K562 (cell line): ENCODE data around the gene ANKDD1A. TPM values are rescaled to one million over a fixed set of nuclear protein-coding genes. Genes with fewer than 3 reads are reported as not detected.

Experiments
- ATAC-seq: fragments of 200-7000 bp; cut with Tn5 transposase; 3 replicates; pipeline ENCODE4 v1.9.1; 2020; ENCODE audit warnings: moderate library complexity
- BruUV-seq: library from RNA; stranded (reverse); fragments of 400-500 nt; replicated peaks from 2 replicates; lab custom pipeline; 2021; lab: Mats Ljungman, UMichigan
- CTCF ChIA-PET: fragments of 300-600 bp; formaldehyde crosslinking; extraction: SDS; loops from one replicate; lab custom pipeline; 2021; ENCODE audit warnings: low intra/inter-chr PET ratio; lab: Yijun Ruan, JAX
- POLR2A ChIA-PET: fragments of 300-600, 350-650 bp; sonication (Branson Sonifier 250); formaldehyde crosslinking; extraction: SDS; loops from one replicate; lab custom pipeline; 2021; ENCODE audit warnings: antibody characterized with exemption, inconsistent platforms; lab: Yijun Ruan, JAX
- DNase-seq, 4 experiments: peaks; one replicate each; pipeline versions ENCODE4 v3.0.0 to v3.0.0-alpha.2; 2011 to 2018; ENCODE audit warnings: low spot score in 3 of 4, mixed read lengths in 3 of 4; ENCODE audit errors: extremely low read depth in 1 of 4
- FAIRE-seq: peaks from 2 replicates; lab custom pipeline; 2011; peaks lifted over from hg19 to GRCh38; lab: Jason Lieb, UNC
- H2AFZ ChIP-seq: 2 replicates; pipeline ENCODE4 v1.6.0; 2011; ENCODE audit warnings: low read depth, low read length, control low read depth, inconsistent platforms
- H3K27ac ChIP-seq: fragments of 200-600 bp; 3 replicates; pipeline ENCODE4 v1.8.0; 2011; ENCODE audit warnings: low read depth, mild to moderate bottlenecking, control low read depth, inconsistent platforms, low read length, moderate library complexity, mixed read lengths; ENCODE audit errors: extremely low read depth
- H3K27me3 ChIP-seq, 2 experiments: fragments of 300-600 bp in 1 of 2; 2 replicates in 1 of 2; 3 replicates in 1 of 2; pipeline versions ENCODE4 v1.6.0 to v1.8.0; 2011; ENCODE audit warnings: inconsistent platforms in 2 of 2, low read length in 2 of 2, mild to moderate bottlenecking in 1 of 2, mixed read lengths in 1 of 2, moderate library complexity in 1 of 2; ENCODE audit not compliant: control insufficient read depth in 2 of 2, insufficient read depth in 2 of 2
- H3K36me3 ChIP-seq: fragments of 300-600 bp; 3 replicates; pipeline ENCODE4 v1.8.0; 2011; ENCODE audit warnings: mild to moderate bottlenecking, low read length, inconsistent platforms; ENCODE audit not compliant: control insufficient read depth, insufficient read depth
- H3K4me1 ChIP-seq, 2 experiments: fragments of 200-600 bp in 1 of 2; replicated peaks in 1 of 2; 2 replicates in 1 of 2; 3 replicates in 1 of 2; pipeline versions ENCODE4 v1.5.1 to v1.8.0; 2011; ENCODE audit warnings: inconsistent platforms in 2 of 2, low read length in 2 of 2, mild to moderate bottlenecking in 1 of 2, mixed read lengths in 1 of 2, moderate library complexity in 1 of 2; ENCODE audit not compliant: control insufficient read depth in 2 of 2, insufficient read depth in 2 of 2
- H3K4me2 ChIP-seq: 2 replicates; pipeline ENCODE4 v1.6.1; 2011; ENCODE audit warnings: low read length, control low read depth, inconsistent platforms, mixed read lengths; ENCODE audit not compliant: insufficient read depth
- H3K4me3 ChIP-seq: fragments of 200-600 bp; sonication (generic), shearing (Covaris generic); 2 replicates; pipeline ENCODE4 v1.5.1; 2016; ENCODE audit warnings: control low read depth, inconsistent platforms
- H3K79me2 ChIP-seq: fragments of 200-600 bp; 3 replicates; pipeline ENCODE4 v1.8.0; 2011; ENCODE audit warnings: low read length, inconsistent platforms; ENCODE audit not compliant: control insufficient read depth, insufficient read depth
- H3K9ac ChIP-seq, 2 experiments: 2 replicates each; pipeline versions ENCODE4 v1.6.0 to v1.6.1; 2011; ENCODE audit warnings: low read depth in 2 of 2, low read length in 2 of 2, control low read depth in 1 of 2, inconsistent platforms in 1 of 2, mild to moderate bottlenecking in 1 of 2, mixed read lengths in 1 of 2; ENCODE audit not compliant: insufficient read depth in 1 of 2
- H3K9me1 ChIP-seq: one replicate; pipeline ENCODE4 v1.6.0; 2011; ENCODE audit warnings: inconsistent platforms, mild to moderate bottlenecking, low read length, moderate library complexity; ENCODE audit not compliant: control insufficient read depth, insufficient read depth
- H3K9me3 ChIP-seq: replicated peaks from 2 replicates; pipeline ENCODE4 v1.5.1; 2011; ENCODE audit warnings: low read depth, low read length, inconsistent platforms; ENCODE audit not compliant: control insufficient read depth, insufficient read depth
- H4K20me1 ChIP-seq: replicated peaks from 2 replicates; pipeline ENCODE4 v1.6.1; 2011; ENCODE audit warnings: low read length, inconsistent platforms, mixed read lengths; ENCODE audit not compliant: control insufficient read depth, insufficient read depth
- BHLHE40 ChIP-seq: IDR thresholded peaks from 2 replicates; pipeline ENCODE4 v1.6.1; 2011; ENCODE audit warnings: low read length, improper control_type of control experiment
- CEBPB ChIP-seq: fragments of 450-650 bp; IDR thresholded peaks from 2 replicates; pipeline ENCODE4 v1.6.1; 2016; ENCODE audit warnings: missing genetic modification characterization, missing compliant biosample characterization
- DDX20 ChIP-seq: fragments of 450-650 bp; IDR thresholded peaks from 2 replicates; pipeline ENCODE4 v1.6.1; 2016; ENCODE audit warnings: missing genetic modification characterization, low read depth, mild to moderate bottlenecking, missing compliant biosample characterization, moderate library complexity
- E4F1 ChIP-seq: fragments of 250-450 bp; sonication (Bioruptor Pico); IDR thresholded peaks from 2 replicates; pipeline ENCODE4 v1.5.0; 2021; ENCODE audit warnings: mild to moderate bottlenecking, borderline replicate concordance
- ELF1 ChIP-seq: fragments of 200-800 bp; sonication (Bioruptor generic); IDR thresholded peaks from 2 replicates; pipeline ENCODE4 v1.6.1; 2016; ENCODE audit warnings: missing genetic modification characterization, missing compliant biosample characterization
- HEY1 ChIP-seq: fragments of 250-450 bp; sonication (Bioruptor Pico); IDR thresholded peaks from 2 replicates; pipeline ENCODE4 v1.5.0; 2020; ENCODE audit warnings: mild to moderate bottlenecking, moderate library complexity, borderline replicate concordance
- IFI16 ChIP-seq: fragments of 250-450 bp; sonication (Bioruptor Pico); IDR thresholded peaks from 2 replicates; pipeline ENCODE4 v2.1.2; 2022; ENCODE audit warnings: mild to moderate bottlenecking, inconsistent platforms
- IRF1 ChIP-seq: sonication (generic); formaldehyde crosslinking; IDR thresholded peaks from 2 replicates; pipeline ENCODE4 v1.8.0; 2022; ENCODE audit warnings: missing genetic modification reagents, mild to moderate bottlenecking, borderline replicate concordance
- KLF16 ChIP-seq: IDR thresholded peaks from 2 replicates; pipeline ENCODE4 v1.6.1; 2016; ENCODE audit warnings: antibody characterized with exemption
- PHB2 ChIP-seq: fragments of 450-650 bp; IDR thresholded peaks from 2 replicates; pipeline ENCODE4 v1.6.1; 2017; ENCODE audit warnings: low read depth
- PHF20 ChIP-seq: fragments of 450-650 bp; IDR thresholded peaks from 2 replicates; pipeline ENCODE4 v1.6.1; 2018; ENCODE audit not compliant: partially characterized antibody
- SP2 ChIP-seq: IDR thresholded peaks from 2 replicates; pipeline ENCODE4 v1.6.1; 2011; ENCODE audit warnings: mild to moderate bottlenecking, low read depth, low read length, moderate library complexity; ENCODE audit not compliant: poor library complexity, severe bottlenecking; ENCODE audit errors: extremely low read depth
- SPI1 ChIP-seq: IDR thresholded peaks from 2 replicates; pipeline ENCODE4 v1.6.1; 2011; ENCODE audit warnings: low read depth, low read length, control low read depth, borderline replicate concordance
- TEAD4 ChIP-seq, 2 experiments: sonication (generic) in 1 of 2; formaldehyde crosslinking in 1 of 2; IDR thresholded peaks; 2 replicates each; pipeline versions ENCODE4 v1.6.1 to v1.8.0; 2012 to 2022; ENCODE audit warnings: borderline replicate concordance in 1 of 2, inconsistent platforms in 1 of 2, low read length in 1 of 2, mild to moderate bottlenecking in 1 of 2, missing genetic modification reagents in 1 of 2
- ZNF124 ChIP-seq: sonication (generic); formaldehyde crosslinking; IDR thresholded peaks from 2 replicates; pipeline ENCODE4 v1.8.1; 2022; ENCODE audit warnings: missing genetic modification reagents
- ZNF133 ChIP-seq: fragments of 250-450 bp; sonication (Bioruptor Pico); IDR thresholded peaks from 2 replicates; pipeline ENCODE4 v1.4.0; 2020; ENCODE audit warnings: mild to moderate bottlenecking
- ZNF197 ChIP-seq: fragments of 200-800 bp; sonication (Bioruptor generic); IDR thresholded peaks from 2 replicates; pipeline ENCODE4 v1.6.1; 2016; ENCODE audit warnings: low read depth, missing genetic modification characterization, missing compliant biosample characterization
- ZNF3 ChIP-seq: fragments of 250-450 bp; sonication (Bioruptor Pico); IDR thresholded peaks from 2 replicates; pipeline ENCODE4 v1.5.0; 2021; ENCODE audit warnings: mild to moderate bottlenecking, moderate library complexity
- WGBS: fragments of 100-300 bp; shearing (Covaris generic); methylation state at CpG from one replicate; pipeline ENCODE4 v1.1.6; 2016; ENCODE audit warnings: low coverage, mixed read lengths; ENCODE audit not compliant: insufficient coverage; ENCODE audit errors: missing lambda C conversion rate; 5-methylcytosine and 5-hydroxymethylcytosine counted together
- in situ Hi-C: fragments of 300-500 bp; cut with MboI; formaldehyde crosslinking; loops from 4 replicates; pipeline ENCODE4 v1.15.0; 2018; ENCODE audit warnings: inconsistent platforms, mixed read lengths
- intact Hi-C: fragments of 100-400 bp; cut with micrococcal nuclease; formaldehyde crosslinking; loops from 2 replicates; pipeline ENCODE4 v1.14.2; 2022
- polyA plus RNA-seq, 8 experiments: library from polyadenylated mRNA; depleted of rRNA in 4 of 8; stranded (reverse) in 5 of 8; unstranded in 3 of 8; fragments of >200 nt; fragmentation: Nextera tagmentation in 2 of 8; fragmentation: Illumina TruSeq in 1 of 8; extraction: Ambion mirVana in 2 of 8; extraction: Trizol in 1 of 8; gene quantifications; 2 replicates each; pipeline versions ENCODE4 v1.2.1 to v1.2.3, GENCODE V29; 2011 to 2014; ENCODE audit warnings: inconsistent platforms in 1 of 8, missing spikeins in 1 of 8
- total RNA-seq, 7 experiments: library from RNA; depleted of rRNA in 6 of 7; stranded (reverse); fragments of >200 nt in 6 of 7; fragmentation: Illumina TruSeq in 2 of 7; extraction: Trizol in 2 of 7; gene quantifications; 2 replicates each; pipeline versions ENCODE4 v1.2.1 to v1.2.3, GENCODE V29; 2011 to 2021; ENCODE audit warnings: low replicate concordance in 1 of 7

ANKDD1A gene
- total and polyA plus RNA-seq, 9 of the 15 experiments (the other 6 are each of a cell fraction or from before 2014, with no cell fraction given), result 0.08 to 0.80 (median 0.43) TPM

- Histone ChIP-seq H3K36me3 (peaks cover 20% of the 10 kb centered on the region; the same call in 2 of the 3 replicates), H3K79me2 (no peaks in the 10 kb centered on the region), H3K4me1 (no peaks in the 10 kb centered on the region), H4K20me1 (no peaks in the 10 kb centered on the region), H3K27me3 (no peaks in the 10 kb centered on the region), H3K27ac (no peak overlapping the region), H3K9me3 (no peaks in the 10 kb centered on the region), H2AFZ (no peak overlapping the region), H3K4me3 (no peak overlapping the region), H3K9ac (no peak overlapping the region), H3K4me2 (no peak overlapping the region), H3K9me1 (no peaks in the 10 kb centered on the region)
- ChIA-PET POLR2A (interaction anchor here (0.7 kb wide), 1 partner anchor 502 kb away, joined by 3 read pairs; no protein-coding TSS in a partner anchor), CTCF (no interaction called here)
- intact Hi-C loops, result no loop called here
- in situ Hi-C loops, result no loop called here
- no peak for FAIRE-seq
- no TSS peak for BruUV-seq
- ATAC-seq, result no peak
- no peak for DNase-seq
- 92% methylated on average over 3 of the region's 3 CpGs for WGBS
- TF ChIP-seq ZNF124, result no peak
- TF ChIP-seq SPI1, result no peak
- no peak for TF ChIP-seq IRF1
- no peak for TF ChIP-seq ELF1 (tag)
- no peak for TF ChIP-seq HEY1
- TF ChIP-seq IFI16, result no peak
- no peak for TF ChIP-seq DDX20 (tag)
- TF ChIP-seq ZNF197 (CRISPR knock-in tag), result no peak
- TF ChIP-seq PHF20, result no peak
- no peak for TF ChIP-seq E4F1 (CRISPR knock-in tag)
- no peak for TF ChIP-seq KLF16
- TF ChIP-seq ZNF3 (CRISPR knock-in tag), result no peak
- no peak for TF ChIP-seq ZNF133 (CRISPR knock-in tag)
- TF ChIP-seq SP2, result no peak
- TF ChIP-seq TEAD4 (IDR thresholded peaks at IDR 0.05; ENCODE audit: low read length), result no peak
- no peak for TF ChIP-seq TEAD4 (CRISPR knock-in tag; IDR thresholded peaks at IDR 0.05; ENCODE audit: borderline replicate concordance)
- no peak for TF ChIP-seq PHB2
- TF ChIP-seq BHLHE40, result no peak
- no peak for TF ChIP-seq CEBPB (tag)
Measured at GRCh38 chr15:65006876-65007275, 95.2 kb downstream of the ANKDD1A start.
